HL-60 (cell line): ENCODE data around the gene NPHP1.

Source experiments
- DNase-seq, 2 experiments: peaks; one replicate each; pipeline ENCODE4 v3.0.0-alpha.2; 2010 to 2020; ENCODE audit warnings: low read depth in 1 of 2, low spot score in 1 of 2
- H3K27ac ChIP-seq: fragments of 250-450 bp; sonication (Bioruptor Pico); replicated peaks from 2 replicates; pipeline ENCODE4 v1.5.1; 2020; ENCODE audit warnings: mild to moderate bottlenecking, moderate library complexity
- H3K27me3 ChIP-seq: fragments of 250-450 bp; sonication (Bioruptor Pico); 2 replicates; pipeline ENCODE4 v1.5.1; 2021; ENCODE audit warnings: mild to moderate bottlenecking, moderate library complexity; ENCODE audit not compliant: insufficient read depth, poor library complexity, severe bottlenecking
- H3K4me3 ChIP-seq: replicated peaks from 2 replicates; pipeline ENCODE4 v1.5.1; 2011; ENCODE audit warnings: mild to moderate bottlenecking, control low read depth, low read length; ENCODE audit not compliant: insufficient read depth
- GABPA ChIP-seq: IDR thresholded peaks from 2 replicates; pipeline ENCODE4 v1.6.1; 2012; ENCODE audit warnings: low read depth
- POLR2AphosphoS5 ChIP-seq: IDR thresholded peaks from 2 replicates; pipeline ENCODE4 v1.6.1; 2012; ENCODE audit warnings: low read depth
- SPI1 ChIP-seq: IDR thresholded peaks from 2 replicates; pipeline ENCODE4 v1.6.1; 2012; ENCODE audit warnings: low read depth, mild to moderate bottlenecking, borderline replicate concordance
- TF ChIP-seq, protein P1 (sequence below): IDR thresholded peaks from 2 replicates; pipeline ENCODE4 v1.6.1; 2012; ENCODE audit warnings: low read depth; ENCODE audit not compliant: insufficient replicate concordance
- TF ChIP-seq, protein P2 (sequence below): IDR thresholded peaks from one replicate; pipeline ENCODE4 v1.5.1; 2011; ENCODE audit warnings: low read length, control low read depth, inconsistent platforms; ENCODE audit not compliant: insufficient read depth

NPHP1 gene

GRCh38 chr2:110100480-110100879 is 104.3 kb downstream of the NPHP1 start:
- no peaks in the 10 kb centered on the region for H3K27me3 ChIP-seq
- H3K27ac ChIP-seq = no peak overlapping the region
- TF ChIP-seq, protein P1, sequence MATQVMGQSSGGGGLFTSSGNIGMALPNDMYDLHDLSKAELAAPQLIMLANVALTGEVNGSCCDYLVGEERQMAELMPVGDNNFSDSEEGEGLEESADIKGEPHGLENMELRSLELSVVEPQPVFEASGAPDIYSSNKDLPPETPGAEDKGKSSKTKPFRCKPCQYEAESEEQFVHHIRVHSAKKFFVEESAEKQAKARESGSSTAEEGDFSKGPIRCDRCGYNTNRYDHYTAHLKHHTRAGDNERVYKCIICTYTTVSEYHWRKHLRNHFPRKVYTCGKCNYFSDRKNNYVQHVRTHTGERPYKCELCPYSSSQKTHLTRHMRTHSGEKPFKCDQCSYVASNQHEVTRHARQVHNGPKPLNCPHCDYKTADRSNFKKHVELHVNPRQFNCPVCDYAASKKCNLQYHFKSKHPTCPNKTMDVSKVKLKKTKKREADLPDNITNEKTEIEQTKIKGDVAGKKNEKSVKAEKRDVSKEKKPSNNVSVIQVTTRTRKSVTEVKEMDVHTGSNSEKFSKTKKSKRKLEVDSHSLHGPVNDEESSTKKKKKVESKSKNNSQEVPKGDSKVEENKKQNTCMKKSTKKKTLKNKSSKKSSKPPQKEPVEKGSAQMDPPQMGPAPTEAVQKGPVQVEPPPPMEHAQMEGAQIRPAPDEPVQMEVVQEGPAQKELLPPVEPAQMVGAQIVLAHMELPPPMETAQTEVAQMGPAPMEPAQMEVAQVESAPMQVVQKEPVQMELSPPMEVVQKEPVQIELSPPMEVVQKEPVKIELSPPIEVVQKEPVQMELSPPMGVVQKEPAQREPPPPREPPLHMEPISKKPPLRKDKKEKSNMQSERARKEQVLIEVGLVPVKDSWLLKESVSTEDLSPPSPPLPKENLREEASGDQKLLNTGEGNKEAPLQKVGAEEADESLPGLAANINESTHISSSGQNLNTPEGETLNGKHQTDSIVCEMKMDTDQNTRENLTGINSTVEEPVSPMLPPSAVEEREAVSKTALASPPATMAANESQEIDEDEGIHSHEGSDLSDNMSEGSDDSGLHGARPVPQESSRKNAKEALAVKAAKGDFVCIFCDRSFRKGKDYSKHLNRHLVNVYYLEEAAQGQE = no peak
- TF ChIP-seq POLR2AphosphoS5 (no peak), GABPA (no peak), SPI1 (no peak)
- TF ChIP-seq, protein P2, sequence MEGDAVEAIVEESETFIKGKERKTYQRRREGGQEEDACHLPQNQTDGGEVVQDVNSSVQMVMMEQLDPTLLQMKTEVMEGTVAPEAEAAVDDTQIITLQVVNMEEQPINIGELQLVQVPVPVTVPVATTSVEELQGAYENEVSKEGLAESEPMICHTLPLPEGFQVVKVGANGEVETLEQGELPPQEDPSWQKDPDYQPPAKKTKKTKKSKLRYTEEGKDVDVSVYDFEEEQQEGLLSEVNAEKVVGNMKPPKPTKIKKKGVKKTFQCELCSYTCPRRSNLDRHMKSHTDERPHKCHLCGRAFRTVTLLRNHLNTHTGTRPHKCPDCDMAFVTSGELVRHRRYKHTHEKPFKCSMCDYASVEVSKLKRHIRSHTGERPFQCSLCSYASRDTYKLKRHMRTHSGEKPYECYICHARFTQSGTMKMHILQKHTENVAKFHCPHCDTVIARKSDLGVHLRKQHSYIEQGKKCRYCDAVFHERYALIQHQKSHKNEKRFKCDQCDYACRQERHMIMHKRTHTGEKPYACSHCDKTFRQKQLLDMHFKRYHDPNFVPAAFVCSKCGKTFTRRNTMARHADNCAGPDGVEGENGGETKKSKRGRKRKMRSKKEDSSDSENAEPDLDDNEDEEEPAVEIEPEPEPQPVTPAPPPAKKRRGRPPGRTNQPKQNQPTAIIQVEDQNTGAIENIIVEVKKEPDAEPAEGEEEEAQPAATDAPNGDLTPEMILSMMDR = no peak
- no peak overlapping the region for H3K4me3 ChIP-seq
- no peak for DNase-seq

GRCh38 chr2:110099471-110100225 is 105.2 kb downstream of the NPHP1 start:
- Histone ChIP-seq H3K27me3 (no peaks in the 10 kb centered on the region), H3K27ac (no peak overlapping the region), H3K4me3 (no peak overlapping the region)
- no peak for TF ChIP-seq GABPA
- TF ChIP-seq, protein P1 = no peak
- TF ChIP-seq POLR2AphosphoS5 = no peak
- TF ChIP-seq SPI1 = no peak
- TF ChIP-seq, protein P2 = no peak
- DNase-seq = no peak

DNA sequence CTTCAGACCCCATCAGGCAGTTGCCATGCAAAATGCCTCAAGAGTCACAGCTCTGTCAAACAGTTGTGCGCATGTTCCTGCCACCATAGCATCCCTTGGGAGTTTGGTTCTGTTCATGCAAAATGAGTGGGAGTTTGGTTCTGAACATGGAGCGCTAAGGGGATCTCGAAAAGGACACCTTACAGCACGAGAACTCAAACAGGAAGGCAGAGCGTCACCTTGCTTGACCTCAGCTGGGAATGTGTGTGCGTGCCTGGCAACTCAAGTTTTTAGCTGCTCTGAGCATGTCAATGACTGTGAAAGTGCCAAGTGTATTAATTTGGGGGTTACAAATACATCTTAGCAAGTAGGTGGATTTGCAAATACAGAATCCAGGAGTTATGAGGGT is 105.8 kb downstream of the NPHP1 start:
- H3K27ac ChIP-seq = no peak overlapping the region
- DNase-seq = no peak
- H3K27me3 ChIP-seq = no peaks in the 10 kb centered on the region
- no peak for TF ChIP-seq POLR2AphosphoS5
- TF ChIP-seq, protein P2 = no peak
- TF ChIP-seq GABPA = no peak
- TF ChIP-seq, protein P1 = no peak
- no peak for TF ChIP-seq SPI1
- no peak overlapping the region for H3K4me3 ChIP-seq
